ENCODE measurements around the gene GBA3.

Gene GBA3

GRCh38 chr4:22703912-22704311, 11.2 kb downstream of the GBA3 start:
- no peak for DNase-seq

- no peak for DNase-seq
Observed at GRCh38 chr4:22707390-22707789, 14.7 kb downstream of the GBA3 start.

GRCh38 chr4:22708961-22709360, 16.2 kb downstream of the GBA3 start:
- no peak for DNase-seq

GRCh38 chr4:22712105-22712504, 19.4 kb downstream of the GBA3 start:
- no peak for DNase-seq

- DNase-seq, result no peak
Observed at GRCh38 chr4:22712529-22712928, 19.8 kb downstream of the GBA3 start.

GRCh38 chr4:22713841-22714240, 21.1 kb downstream of the GBA3 start:
- DNase-seq, result no peak

GRCh38 chr4:22719218-22719617, 26.5 kb downstream of the GBA3 start:
- DNase-seq, result no peak

GRCh38 chr4:22720091-22720490, 27.4 kb downstream of the GBA3 start:
- no peak for DNase-seq

- no peak for DNase-seq
Observed at GRCh38 chr4:22721204-22721603, 28.5 kb downstream of the GBA3 start.

- DNase-seq, result no peak
Observed at GRCh38 chr4:22730021-22730420, 37.3 kb downstream of the GBA3 start.

GRCh38 chr4:22733816-22734215, 41.1 kb downstream of the GBA3 start:
- DNase-seq, result no peak

- no peak for DNase-seq
Observed at GRCh38 chr4:22736912-22737311, 44.2 kb downstream of the GBA3 start.

- DNase-seq, result no peak
Observed at GRCh38 chr4:22739968-22740367, 47.2 kb downstream of the GBA3 start.

- no peak for DNase-seq
Observed at GRCh38 chr4:22741744-22742143, 49.0 kb downstream of the GBA3 start.

- no peak for DNase-seq
Observed at GRCh38 chr4:22743290-22743689, 50.6 kb downstream of the GBA3 start.

- no peak for DNase-seq
Observed at GRCh38 chr4:22744478-22745062, 51.8 kb downstream of the GBA3 start.

GRCh38 chr4:22745234-22745633, 52.5 kb downstream of the GBA3 start:
- DNase-seq, result no peak

- no peak for DNase-seq
Observed at GRCh38 chr4:22754116-22754515, 61.4 kb downstream of the GBA3 start.

GRCh38 chr4:22762548-22762947, 69.8 kb downstream of the GBA3 start:
- no peak for DNase-seq

GRCh38 chr4:22764183-22764582, 71.4 kb downstream of the GBA3 start:
- no peak for DNase-seq

GRCh38 chr4:22766068-22766467, 73.3 kb downstream of the GBA3 start:
- DNase-seq, result no peak

- DNase-seq, result no peak
Observed at GRCh38 chr4:22778547-22779163, 85.9 kb downstream of the GBA3 start.

- DNase-seq, result no peak
Observed at GRCh38 chr4:22780317-22780716, 87.6 kb downstream of the GBA3 start.

- DNase-seq, result no peak
Observed at GRCh38 chr4:22780797-22781196, 88.1 kb downstream of the GBA3 start.

- DNase-seq, result no peak
Observed at GRCh38 chr4:22787753-22788375, 95.1 kb downstream of the GBA3 start.

All from activated CD4-positive, alpha-beta T cell treated with anti-CD3 and anti-CD28 coated beads, Interleukin-2, amount 50 U/mL, for 4 hours (primary cell).